Small intestine (tissue), 7 donors: ENCODE measurements around the gene CSPG4. TPM values are rescaled to one million over a fixed set of nuclear protein-coding genes. Genes with fewer than 3 reads are reported as not detected.
"Not testable (repeated sequence)": the region's sequence is repeated elsewhere in the genome, so short reads cannot be mapped to it uniquely, and the experiment has no call there.

ENCODE experiments used
- DNase-seq, 2 donors: peaks; one replicate each; pipeline versions ENCODE4 v3.0.0 to v3.0.0-alpha.2; 2013
- FAIRE-seq: peaks from 2 replicates; lab custom pipeline; 2012; peaks lifted over from hg19 to GRCh38; lab: Jason Lieb, UNC
- H3K27ac ChIP-seq, 3 donors: one replicate each; pipeline ENCODE4 v1.5.1; 2013; ENCODE audit warnings: low read length in 2 of 3, mild to moderate bottlenecking in 2 of 3, control low read depth in 1 of 3, inconsistent platforms in 1 of 3, low read depth in 1 of 3, moderate library complexity in 1 of 3
- H3K27me3 ChIP-seq, 3 donors: one replicate each; pipeline ENCODE4 v1.6.1; 2013; ENCODE audit warnings: low read length in 3 of 3, inconsistent platforms in 1 of 3; ENCODE audit not compliant: control insufficient read depth in 3 of 3, insufficient read depth in 3 of 3
- H3K36me3 ChIP-seq, 3 donors: one replicate each; pipeline ENCODE4 v1.6.1; 2013; ENCODE audit warnings: low read length in 3 of 3, inconsistent platforms in 1 of 3, low read depth in 1 of 3, mild to moderate bottlenecking in 1 of 3, moderate library complexity in 1 of 3; ENCODE audit not compliant: control insufficient read depth in 3 of 3, insufficient read depth in 2 of 3
- H3K4me1 ChIP-seq, 3 donors: one replicate each; pipeline ENCODE4 v1.6.1; 2013; ENCODE audit warnings: low read length in 2 of 3, inconsistent platforms in 1 of 3, low read depth in 1 of 3, mild to moderate bottlenecking in 1 of 3, moderate library complexity in 1 of 3; ENCODE audit not compliant: control insufficient read depth in 3 of 3, insufficient read depth in 2 of 3
- H3K4me3 ChIP-seq, 3 donors: one replicate each; pipeline ENCODE4 v1.5.1; 2013; ENCODE audit warnings: low read length in 3 of 3, control low read depth in 1 of 3, inconsistent platforms in 1 of 3, low read depth in 1 of 3, mild to moderate bottlenecking in 1 of 3, moderate library complexity in 1 of 3
- H3K9me3 ChIP-seq, 2 donors: one replicate each; pipeline ENCODE4 v1.6.1; 2013; ENCODE audit warnings: low read depth in 1 of 2, low read length in 1 of 2; ENCODE audit not compliant: control insufficient read depth in 2 of 2, insufficient read depth in 1 of 2
- WGBS, 3 donors: extraction: QIAGEN DNeasy Blood & Tissue Kit; methylation state at CpG; one replicate each; pipeline ENCODE4 v1.1.7; 2013; 5-methylcytosine and 5-hydroxymethylcytosine counted together
- polyA plus RNA-seq, 4 donors: library from polyadenylated mRNA; stranded (reverse) in 3 of 4; unstranded in 1 of 4; fragments of 200-250 nt in 3 of 4; fragments of 120-200 nt in 1 of 4; gene quantifications; one replicate each; pipeline versions ENCODE4 v1.2.1 to v1.2.3, GENCODE V29; 2013
- donor health status: healthy with polysubstance abuse.
- donor health status: control.
- donor health status: control.
- donor health status: Bipolar disorder and iron deficiency.
- donor health status: healthy.

CSPG4 gene
- polyA plus RNA-seq, 4 donors = 0.22 to 7.2 (median 2.5) TPM

- DNase-seq (no peak), FAIRE-seq (no peak)
- no peaks in the 10 kb centered on the region for H3K9me3 ChIP-seq
- peaks cover 0 to 3% (median 0%) of the 10 kb centered on the region in 3 donors for H3K27me3 ChIP-seq
- WGBS, 3 donors = 74 to 80% (median 78%) methylated on average over 1 of the region's 1 CpG
- no peak overlapping the region for H3K4me3 ChIP-seq
- H3K4me1 ChIP-seq = no peaks in the 10 kb centered on the region
- no peak overlapping the region for H3K27ac ChIP-seq
- H3K36me3 ChIP-seq = no peaks in the 10 kb centered on the region
These were observed 32.7 kb upstream of the CSPG4 start for GRCh38 chr15:75745305-75745704.

DNA sequence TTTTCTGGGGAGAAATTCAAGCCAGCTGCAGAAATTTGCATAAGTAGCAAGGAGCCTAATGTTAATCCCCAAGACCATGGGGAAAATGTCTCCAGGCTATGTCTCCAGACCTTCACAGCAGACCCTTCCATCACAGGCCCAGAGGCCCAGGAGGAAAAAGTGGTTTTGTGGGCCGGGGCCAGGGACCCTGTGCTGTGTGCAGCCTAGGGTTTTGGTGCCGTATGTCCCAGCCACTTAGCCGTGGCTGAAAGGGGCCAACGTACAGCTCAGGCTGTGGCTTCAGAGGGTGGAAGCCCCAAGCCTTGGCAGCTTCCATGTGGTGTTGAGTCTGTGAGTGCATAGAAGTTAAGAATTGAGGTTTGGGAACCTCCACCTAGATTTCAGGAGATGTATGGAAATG is 29.7 kb upstream of the CSPG4 start:
- H3K4me1 ChIP-seq, H3K36me3 ChIP-seq, H3K4me3 ChIP-seq, H3K27me3 ChIP-seq, FAIRE-seq, DNase-seq, H3K9me3 ChIP-seq, H3K27ac ChIP-seq: not testable (repeated sequence)
- WGBS, 3 donors = 90 to 92% (median 90%) methylated on average over 4 of the region's 4 CpGs

DNA sequence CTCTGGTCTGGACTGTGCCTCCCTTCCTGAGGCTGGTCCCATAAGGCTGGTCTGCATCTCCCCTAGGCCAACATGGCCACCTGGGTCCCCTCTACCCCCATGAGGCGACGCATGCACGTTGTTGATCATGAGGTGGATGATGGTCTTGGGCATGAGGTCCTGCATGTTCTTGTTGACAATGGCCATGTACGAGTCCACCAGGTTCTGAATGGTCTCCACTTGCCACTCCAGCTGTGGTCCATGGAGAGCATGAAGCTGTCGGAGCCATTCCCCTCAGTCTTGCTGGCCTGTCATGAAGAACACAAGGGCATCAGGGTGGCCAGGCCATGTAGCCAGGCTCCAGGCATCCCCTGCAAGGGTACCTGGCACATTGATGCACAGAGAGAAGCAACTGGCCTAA is 27.1 kb upstream of the CSPG4 start:
- Histone ChIP-seq H3K9me3 (no peaks in the 10 kb centered on the region), H3K27me3 (peaks cover 0 to 8% (median 0%) of the 10 kb centered on the region in 3 donors), H3K27ac (no peak overlapping the region), H3K4me1 (peaks cover 0 to 5% (median 2%) of the 10 kb centered on the region in 3 donors), H3K4me3 (no peak overlapping the region), H3K36me3 (no peaks in the 10 kb centered on the region)
- WGBS, 3 donors = 96 to 98% (median 98%) methylated on average over 5 of the region's 5 CpGs
- FAIRE-seq (no peak), DNase-seq (no peak)

- peaks cover 0 to 8% (median 0%) of the 10 kb centered on the region in 3 donors for H3K27me3 ChIP-seq
- no peak for FAIRE-seq
- peak overlapping the region in 2 of 3 donors; percentile 72 to 81 for H3K4me3 ChIP-seq
- H3K36me3 ChIP-seq = peaks cover 0 to 4% (median 0%) of the 10 kb centered on the region in 3 donors
- 7 to 10% (median 9%) methylated on average over 42 to 54 of the region's 54 CpGs for WGBS, 3 donors
- H3K9me3 ChIP-seq = no peaks in the 10 kb centered on the region
- DNase-seq = peak; percentile 90 to 97
- peak overlapping the region in 1 of 3 donors; percentile 6 for H3K27ac ChIP-seq
- H3K4me1 ChIP-seq = peaks cover 0 to 5% (median 2%) of the 10 kb centered on the region in 3 donors
These were observed 26.1 kb upstream of the CSPG4 start for GRCh38 chr15:75738647-75739325.

GRCh38 chr15:75738014-75738646 is 25.5 kb upstream of the CSPG4 start:
- WGBS, 3 donors = 3 to 8% (median 6%) methylated on average over 32 to 47 of the region's 47 CpGs
- peaks cover 0 to 8% (median 0%) of the 10 kb centered on the region in 3 donors for H3K27me3 ChIP-seq
- H3K4me1 ChIP-seq = peaks cover 0 to 6% (median 2%) of the 10 kb centered on the region in 3 donors
- H3K9me3 ChIP-seq = no peaks in the 10 kb centered on the region
- no peak for FAIRE-seq
- H3K36me3 ChIP-seq = peaks cover 0 to 4% (median 0%) of the 10 kb centered on the region in 3 donors
- peak overlapping the region in 2 of 3 donors; percentile 6 to 18 for H3K27ac ChIP-seq
- H3K4me3 ChIP-seq = peak overlapping the region; percentile 49 to 81 (median 72)
- no peak for DNase-seq

GRCh38 chr15:75737116-75738013 is 24.7 kb upstream of the CSPG4 start:
- H3K27me3 ChIP-seq, H3K36me3 ChIP-seq, H3K9me3 ChIP-seq, H3K27ac ChIP-seq, DNase-seq, FAIRE-seq: not testable (repeated sequence)
- H3K4me3 ChIP-seq = peak overlapping the region in 1 of 3 donors; percentile 81
- WGBS, 3 donors = 64 to 72% (median 69%) methylated on average over 14 of the region's 14 CpGs
- H3K4me1 ChIP-seq = peaks cover 0 to 11% (median 2%) of the 10 kb centered on the region in 3 donors

DNA sequence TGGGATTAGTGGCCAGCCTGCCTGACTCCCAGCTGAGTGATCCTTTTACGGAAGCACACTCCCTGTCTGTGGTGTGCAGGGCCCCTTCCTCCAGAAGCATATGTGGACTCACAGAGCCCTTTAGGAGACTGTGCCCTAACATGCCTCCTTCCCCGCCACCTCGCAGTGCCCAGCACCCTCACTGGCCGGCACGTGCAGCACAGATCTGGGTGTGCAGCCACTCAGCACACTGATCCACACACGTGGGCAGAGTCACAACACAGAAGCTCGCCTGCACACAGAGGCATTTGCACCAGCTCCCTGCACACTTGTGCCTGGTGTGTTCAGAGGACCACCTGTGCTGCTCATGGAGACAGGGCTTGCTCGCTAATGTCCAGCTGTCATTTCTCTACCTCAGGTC is 23.6 kb upstream of the CSPG4 start:
- no peak for DNase-seq
- no peak for FAIRE-seq
- peaks cover 0 to 4% (median 0%) of the 10 kb centered on the region in 3 donors for H3K36me3 ChIP-seq

More for the DNA sequence above, 23.6 kb upstream of the CSPG4 start:
- Histone ChIP-seq H3K4me1 (peaks cover 0 to 11% (median 2%) of the 10 kb centered on the region in 3 donors), H3K27ac (no peak overlapping the region), H3K4me3 (no peak overlapping the region), H3K9me3 (no peaks in the 10 kb centered on the region), H3K27me3 (peaks cover 0 to 8% (median 0%) of the 10 kb centered on the region in 3 donors)
- WGBS, 3 donors = 87 to 90% (median 90%) methylated on average over 8 of the region's 8 CpGs
